ENCODE results near the gene MAPK8IP1. TPM values are rescaled to one million over a fixed set of nuclear protein-coding genes. Genes with fewer than 3 reads are reported as not detected.

The MAPK8IP1 gene
- total RNA-seq, 1 experiment from 2014 or later = 0.35 TPM

GRCh38 chr11:45935349-45936064 is 50.1 kb downstream of the MAPK8IP1 start:
- DNase-seq (ENCODE audit: extremely low read depth, low read depth) = no peak

- DNase-seq (ENCODE audit: extremely low read depth, low read depth) = no peak
Measured at GRCh38 chr11:45936511-45937054, 51.1 kb downstream of the MAPK8IP1 start.

GRCh38 chr11:45937916-45938315 is 52.5 kb downstream of the MAPK8IP1 start:
- DNase-seq (ENCODE audit: extremely low read depth, low read depth) = no peak

GRCh38 chr11:45939836-45940235 is 54.4 kb downstream of the MAPK8IP1 start:
- DNase-seq (ENCODE audit: extremely low read depth, low read depth) = no peak

- no peak for DNase-seq (ENCODE audit: extremely low read depth, low read depth)
Measured at GRCh38 chr11:45941285-45941684, 55.8 kb downstream of the MAPK8IP1 start.

GRCh38 chr11:45942381-45942780 is 56.9 kb downstream of the MAPK8IP1 start:
- DNase-seq (ENCODE audit: extremely low read depth, low read depth) = no peak

GRCh38 chr11:45945397-45945999 is 60.0 kb downstream of the MAPK8IP1 start:
- no peak for DNase-seq (ENCODE audit: extremely low read depth, low read depth)

GRCh38 chr11:45947885-45948284 is 62.4 kb downstream of the MAPK8IP1 start:
- no peak for DNase-seq (ENCODE audit: extremely low read depth, low read depth)

- no peak for DNase-seq (ENCODE audit: extremely low read depth, low read depth)
Measured at GRCh38 chr11:45948356-45948755, 62.9 kb downstream of the MAPK8IP1 start.

GRCh38 chr11:45949992-45950407 is 64.5 kb downstream of the MAPK8IP1 start:
- DNase-seq (ENCODE audit: extremely low read depth, low read depth) = no peak

Other genes with a start within 250 kb of the MAPK8IP1 start
- not detected in 2 replicates for gene CHST1, start 220.0 kb upstream of the MAPK8IP1 start, total RNA-seq (2014; rRNA removed; shearing (Covaris generic))
- 4.5 and 4.9 TPM in 2 replicates for gene SLC35C1, start 80.5 kb upstream of the MAPK8IP1 start, total RNA-seq (2014; rRNA removed; shearing (Covaris generic))
- gene CRY2, start 38.2 kb upstream of the MAPK8IP1 start, total RNA-seq (2014; rRNA removed; shearing (Covaris generic)) = 2.5 and 2.8 TPM in 2 replicates
- 0.38 and 0.67 TPM in 2 replicates for gene FREY1, start 21.6 kb downstream of the MAPK8IP1 start, total RNA-seq (2014; rRNA removed; shearing (Covaris generic))
- 17.0 and 20.8 TPM in 2 replicates for gene PEX16, start 32.2 kb downstream of the MAPK8IP1 start, total RNA-seq (2014; rRNA removed; shearing (Covaris generic))
- 0.30 and 3.9 TPM in 2 replicates for gene LARGE2, start 37.0 kb downstream of the MAPK8IP1 start, total RNA-seq (2014; rRNA removed; shearing (Covaris generic))
- 12.6 and 16.1 TPM in 2 replicates for gene PHF21A, start 235.8 kb downstream of the MAPK8IP1 start, total RNA-seq (2014; rRNA removed; shearing (Covaris generic))